Glutamatergic neuron (in vitro differentiated cells): ENCODE measurements around the gene RETREG1. TPM values are rescaled to one million over a fixed set of nuclear protein-coding genes. Genes with fewer than 3 reads are reported as not detected.

Experiments
- DNase-seq: peaks from one replicate; pipeline ENCODE4 v3.0.0; 2022
- H3K27ac Mint-ChIP-seq: one replicate; pipeline ENCODE4 v1.8.0; 2020; ENCODE audit warnings: mild to moderate bottlenecking, mixed read lengths, inconsistent platforms; ENCODE audit not compliant: unreplicated experiment
- H3K27me3 Mint-ChIP-seq: one replicate; pipeline ENCODE4 v1.8.0; 2020; ENCODE audit warnings: mild to moderate bottlenecking, moderate library complexity, mixed read lengths, inconsistent platforms; ENCODE audit not compliant: unreplicated experiment
- H3K36me3 Mint-ChIP-seq: one replicate; pipeline ENCODE4 v1.8.0; 2020; ENCODE audit warnings: mild to moderate bottlenecking, mixed read lengths, inconsistent platforms; ENCODE audit not compliant: unreplicated experiment
- H3K4me1 Mint-ChIP-seq: one replicate; pipeline ENCODE4 v1.8.0; 2020; ENCODE audit warnings: mild to moderate bottlenecking, low read depth, mixed read lengths, inconsistent platforms; ENCODE audit not compliant: unreplicated experiment
- H3K4me3 Mint-ChIP-seq: one replicate; pipeline ENCODE4 v1.8.0; 2020; ENCODE audit warnings: mild to moderate bottlenecking, mixed read lengths, inconsistent platforms; ENCODE audit not compliant: unreplicated experiment
- H3K9me3 Mint-ChIP-seq: one replicate; pipeline ENCODE4 v1.8.0; 2020; ENCODE audit warnings: mild to moderate bottlenecking, moderate library complexity, mixed read lengths, inconsistent platforms; ENCODE audit not compliant: unreplicated experiment
- total RNA-seq: library from RNA; stranded (reverse); fragmentation: NEBNext Ultra II Directional; extraction: Animal tissue kit (Norgen Biotek cat#: 25700); gene quantifications from one replicate; pipeline ENCODE4 v1.2.1, GENCODE V29; 2021; ENCODE audit not compliant: unreplicated experiment
- TF ChIP-seq, protein P1 (sequence below): fragments of 200-600 bp; sonication (generic); IDR thresholded peaks from one replicate; pipeline ENCODE4 v1.5.0; 2021; ENCODE audit not compliant: partially characterized antibody, unreplicated experiment

Gene RETREG1
- total RNA-seq, 1 donor from 2014 or later = 6.3 TPM

DNA sequence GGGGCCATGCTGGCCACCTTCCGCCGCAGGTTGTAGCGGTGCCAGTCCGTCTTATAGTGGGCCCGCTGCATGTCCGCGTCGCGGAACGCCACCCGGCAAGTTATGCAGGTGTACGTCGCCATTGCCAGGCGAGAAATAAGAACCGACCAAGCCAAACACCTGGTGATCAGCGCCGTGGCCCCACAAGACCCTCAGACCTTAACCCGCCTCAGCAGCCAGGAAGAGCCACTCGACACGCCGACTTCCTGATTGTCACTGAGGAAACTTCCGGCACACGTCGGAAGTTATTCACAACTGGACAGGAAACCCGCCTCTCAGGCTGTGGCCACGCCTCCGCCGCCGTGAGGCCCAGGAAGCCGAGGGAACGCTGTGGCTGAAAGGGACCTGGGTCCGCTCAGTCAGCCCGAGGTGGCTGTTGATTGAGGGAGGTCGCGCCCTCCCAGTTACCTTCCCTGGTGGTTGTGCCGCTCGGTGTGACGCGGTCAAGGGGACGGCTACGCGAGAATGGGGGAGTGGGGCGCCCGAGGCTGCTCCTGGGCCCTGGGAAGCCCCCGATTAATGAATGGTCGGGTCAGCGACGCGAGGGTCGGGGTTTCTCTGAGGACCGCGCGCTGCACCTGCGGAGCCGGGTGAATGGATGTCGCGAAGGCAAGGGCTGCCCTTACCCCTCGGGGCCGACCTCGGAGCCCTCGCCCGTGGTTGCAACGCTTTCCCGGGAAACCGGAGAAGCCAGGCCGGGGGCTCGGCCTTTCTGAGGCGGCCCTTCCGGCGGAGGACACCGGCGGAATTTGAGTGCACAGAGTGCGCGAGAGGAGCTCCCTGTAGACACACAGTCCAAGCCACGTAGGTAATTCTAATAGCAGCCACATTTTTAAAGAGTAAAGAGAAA is 151.0 kb downstream of the RETREG1 start, which contains the start of gene ZNF622:
TSS of gene ZNF622 (minus strand) at position 257 of the 889 bp plus-strand sequence. CDS start at position 122, 135 bp downstream.
- peak within 1 kb of the TSS; percentile 90 for H3K27ac Mint-ChIP-seq
- TF ChIP-seq, protein P1, sequence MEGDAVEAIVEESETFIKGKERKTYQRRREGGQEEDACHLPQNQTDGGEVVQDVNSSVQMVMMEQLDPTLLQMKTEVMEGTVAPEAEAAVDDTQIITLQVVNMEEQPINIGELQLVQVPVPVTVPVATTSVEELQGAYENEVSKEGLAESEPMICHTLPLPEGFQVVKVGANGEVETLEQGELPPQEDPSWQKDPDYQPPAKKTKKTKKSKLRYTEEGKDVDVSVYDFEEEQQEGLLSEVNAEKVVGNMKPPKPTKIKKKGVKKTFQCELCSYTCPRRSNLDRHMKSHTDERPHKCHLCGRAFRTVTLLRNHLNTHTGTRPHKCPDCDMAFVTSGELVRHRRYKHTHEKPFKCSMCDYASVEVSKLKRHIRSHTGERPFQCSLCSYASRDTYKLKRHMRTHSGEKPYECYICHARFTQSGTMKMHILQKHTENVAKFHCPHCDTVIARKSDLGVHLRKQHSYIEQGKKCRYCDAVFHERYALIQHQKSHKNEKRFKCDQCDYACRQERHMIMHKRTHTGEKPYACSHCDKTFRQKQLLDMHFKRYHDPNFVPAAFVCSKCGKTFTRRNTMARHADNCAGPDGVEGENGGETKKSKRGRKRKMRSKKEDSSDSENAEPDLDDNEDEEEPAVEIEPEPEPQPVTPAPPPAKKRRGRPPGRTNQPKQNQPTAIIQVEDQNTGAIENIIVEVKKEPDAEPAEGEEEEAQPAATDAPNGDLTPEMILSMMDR = no peak
- H3K4me1 Mint-ChIP-seq = peaks cover 18% of the 10 kb centered on the region

DNA sequence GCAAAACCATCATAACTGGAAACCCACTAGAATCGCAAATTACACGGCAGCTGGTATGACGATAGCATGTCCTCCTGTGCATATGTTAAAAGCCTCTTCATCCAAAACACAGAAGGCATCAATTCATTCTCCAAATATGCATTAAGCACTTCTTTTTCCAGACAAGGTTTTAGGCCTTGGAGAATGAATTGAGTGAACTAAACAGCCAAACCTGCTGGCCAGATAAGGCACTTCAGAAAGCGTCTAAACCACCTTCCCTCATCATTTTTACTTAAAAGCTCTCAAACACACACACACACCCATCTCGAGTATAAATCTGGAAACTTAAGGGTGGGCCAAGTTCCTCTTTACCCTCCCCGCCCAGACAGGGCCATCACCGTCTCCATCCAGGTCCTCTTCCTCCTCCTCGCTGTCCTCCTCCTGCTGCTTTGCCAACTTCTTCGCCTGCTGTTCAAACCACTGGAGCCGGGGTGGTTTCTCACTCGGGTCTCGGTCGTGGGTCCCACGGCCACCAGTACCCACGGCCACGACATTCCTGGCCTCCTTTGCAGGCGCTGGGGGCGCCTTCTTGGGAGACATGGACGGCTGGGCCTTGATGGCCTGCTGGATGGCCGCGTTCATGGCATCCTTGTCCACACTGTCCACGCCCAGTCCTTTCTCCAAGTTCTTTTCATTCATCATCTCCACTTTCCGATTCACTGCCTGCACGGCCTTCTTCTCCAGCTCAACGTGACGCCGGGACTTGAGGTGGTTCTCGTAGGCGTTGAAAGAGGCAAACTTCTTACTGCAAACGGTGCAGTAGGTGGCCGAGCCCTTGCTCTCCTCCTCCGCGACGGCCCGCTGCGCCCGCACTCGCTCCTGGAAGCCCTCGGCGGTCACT is 151.9 kb downstream of the RETREG1 start:
- H3K27ac Mint-ChIP-seq = peak overlapping the region; percentile 90
- peak; percentile 42 for DNase-seq
- peaks cover 18% of the 10 kb centered on the region for H3K4me1 Mint-ChIP-seq

More for the DNA sequence above, 151.0 kb downstream of the RETREG1 start, which contains the start of gene ZNF622:
- Mint-ChIP-seq H3K4me3 (peak within 1 kb of the TSS; percentile 100), H3K36me3 (no peaks in the 10 kb centered on the region), H3K27me3 (peaks cover 4% of the 10 kb centered on the region), H3K9me3 (peaks cover 4% of the 10 kb centered on the region)
- DNase-seq = peak; percentile 93

DNA sequence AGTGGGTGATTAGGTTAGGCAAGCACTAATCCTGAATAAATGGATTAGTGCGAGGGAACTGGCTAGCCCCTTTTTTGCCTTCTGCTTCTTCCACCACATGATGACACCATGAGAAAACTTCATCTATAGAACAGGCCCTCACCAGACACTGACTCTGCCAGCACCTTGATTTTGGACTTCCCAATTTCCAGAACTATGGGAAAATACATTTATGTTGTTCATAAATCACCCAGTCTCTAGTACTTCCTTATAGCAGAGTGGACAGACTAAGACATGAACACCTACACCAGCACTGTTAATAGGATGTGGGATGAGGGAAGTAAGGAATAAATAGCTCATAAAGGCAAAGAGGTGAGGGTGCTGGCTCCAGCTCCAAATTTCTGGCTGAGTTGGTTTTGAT is 152.6 kb downstream of the RETREG1 start:
- no peak for DNase-seq
- peaks cover 4% of the 10 kb centered on the region for H3K27me3 Mint-ChIP-seq
- H3K9me3 Mint-ChIP-seq = peaks cover 4% of the 10 kb centered on the region
- H3K4me1 Mint-ChIP-seq = peaks cover 18% of the 10 kb centered on the region
- TF ChIP-seq, protein P1 = no peak
- no peaks in the 10 kb centered on the region for H3K36me3 Mint-ChIP-seq
- peak overlapping the region; percentile 100 for H3K4me3 Mint-ChIP-seq
- H3K27ac Mint-ChIP-seq = peak overlapping the region; percentile 44

More for the DNA sequence above, 151.9 kb downstream of the RETREG1 start:
- Mint-ChIP-seq H3K9me3 (peaks cover 4% of the 10 kb centered on the region), H3K27me3 (peaks cover 4% of the 10 kb centered on the region), H3K36me3 (no peaks in the 10 kb centered on the region), H3K4me3 (peak overlapping the region; percentile 100)
- TF ChIP-seq, protein P1 = peak; percentile 10

DNA sequence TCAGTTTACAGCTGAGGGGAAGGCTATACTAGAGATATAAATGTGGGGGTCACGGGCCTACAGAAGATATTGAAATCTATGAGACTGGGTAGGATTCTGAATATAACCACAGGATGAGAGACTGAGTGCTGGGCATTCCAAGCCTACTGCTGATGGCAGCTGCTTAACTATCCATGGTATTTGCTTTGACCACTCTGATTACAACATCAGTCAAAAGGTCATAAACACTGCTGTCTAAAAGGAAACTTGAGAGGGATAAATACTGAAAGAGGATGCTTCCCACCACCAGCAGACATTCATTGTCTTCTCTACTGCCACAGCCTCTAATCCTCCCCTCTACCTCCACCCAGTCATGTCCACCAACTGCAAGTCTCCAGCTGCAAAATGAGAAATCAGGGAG is 155.0 kb downstream of the RETREG1 start:
- no peak for DNase-seq
- H3K9me3 Mint-ChIP-seq = peaks cover 4% of the 10 kb centered on the region
- no peaks in the 10 kb centered on the region for H3K36me3 Mint-ChIP-seq
- peaks cover 3% of the 10 kb centered on the region for H3K27me3 Mint-ChIP-seq
- peaks cover 13% of the 10 kb centered on the region for H3K4me1 Mint-ChIP-seq
- H3K27ac Mint-ChIP-seq = no peak overlapping the region
- H3K4me3 Mint-ChIP-seq = no peak overlapping the region
- TF ChIP-seq, protein P1 = no peak
